IMR-90 (cell line): ENCODE data around the gene OLFM3. TPM values are rescaled to one million over a fixed set of nuclear protein-coding genes. Genes with fewer than 3 reads are reported as not detected.

Experiments used
- ATAC-seq: fragments of 200-7000 bp; cut with Tn5 transposase; 2 replicates; pipeline ENCODE4 v1.9.1; 2020; ENCODE audit warnings: low read depth, mild to moderate bottlenecking, moderate library complexity
- BruUV-seq: library from RNA; stranded (reverse); fragments of 400-500 nt; replicated peaks from 2 replicates; lab custom pipeline; 2021; lab: Mats Ljungman, UMichigan
- CTCF ChIA-PET: fragments of 300-600 bp; formaldehyde crosslinking; extraction: SDS; loops from one replicate; lab custom pipeline; 2021; ENCODE audit warnings: antibody characterized with exemption; lab: Yijun Ruan, JAX
- POLR2A ChIA-PET: fragments of 300-600 bp; sonication (Branson Sonifier 250); formaldehyde crosslinking; loops from one replicate; lab custom pipeline; 2022; ENCODE audit warnings: antibody characterized with exemption; ENCODE audit not compliant: unreplicated experiment; lab: Charles Lee
- DNase-seq: peaks from one replicate; pipeline ENCODE4 v3.0.0; 2013
- H2AFZ ChIP-seq: replicated peaks from 2 replicates; pipeline ENCODE3; 2013; ENCODE audit warnings: low read length, mild to moderate bottlenecking; ENCODE audit not compliant: poor library complexity
- H2AK5ac ChIP-seq: 2 replicates; pipeline ENCODE4 v1.6.1; 2013; ENCODE audit warnings: low read depth, low read length, inconsistent platforms
- H2AK9ac ChIP-seq: replicated peaks from 2 replicates; pipeline ENCODE3; 2013; ENCODE audit warnings: mild to moderate bottlenecking, low read depth, low read length, moderate library complexity; ENCODE audit not compliant: poor library complexity
- H2BK120ac ChIP-seq: 2 replicates; pipeline ENCODE4 v1.6.1; 2013; ENCODE audit warnings: low read depth, low read length, inconsistent platforms
- H2BK15ac ChIP-seq: 3 replicates; pipeline ENCODE4 v1.6.1; 2013; ENCODE audit warnings: low read depth, low read length, inconsistent platforms
- H2BK20ac ChIP-seq: 2 replicates; pipeline ENCODE4 v1.6.1; 2013; ENCODE audit warnings: low read depth, mild to moderate bottlenecking, inconsistent platforms, low read length, moderate library complexity
- H2BK5ac ChIP-seq: 2 replicates; pipeline ENCODE4 v1.6.1; 2013; ENCODE audit warnings: mild to moderate bottlenecking, low read depth, low read length, inconsistent platforms; ENCODE audit not compliant: poor library complexity, severe bottlenecking
- H3K14ac ChIP-seq: replicated peaks from 2 replicates; pipeline ENCODE4 v1.6.1; 2013; ENCODE audit warnings: low read depth, low read length, inconsistent platforms
- H3K18ac ChIP-seq: 2 replicates; pipeline ENCODE4 v1.6.1; 2013; ENCODE audit warnings: low read depth, low read length, control low read depth
- H3K23ac ChIP-seq: 2 replicates; pipeline ENCODE4 v1.6.1; 2013; ENCODE audit warnings: low read depth, low read length, inconsistent platforms
- H3K27ac ChIP-seq: 2 replicates; pipeline ENCODE4 v1.5.1; 2013; ENCODE audit warnings: mild to moderate bottlenecking, control low read depth, low read length; ENCODE audit not compliant: insufficient read depth
- H3K27me3 ChIP-seq: 2 replicates; pipeline ENCODE4 v1.6.1; 2013; ENCODE audit warnings: low read length; ENCODE audit not compliant: control insufficient read depth, insufficient read depth
- H3K36me3 ChIP-seq: 2 replicates; pipeline ENCODE4 v1.6.1; 2013; ENCODE audit warnings: low read length, mixed read lengths; ENCODE audit not compliant: control insufficient read depth, insufficient read depth
- H3K4ac ChIP-seq: 2 replicates; pipeline ENCODE4 v1.6.1; 2013; ENCODE audit warnings: low read depth, low read length, inconsistent platforms
- H3K4me1 ChIP-seq: 2 replicates; pipeline ENCODE4 v1.6.1; 2013; ENCODE audit warnings: low read length, mixed read lengths; ENCODE audit not compliant: control insufficient read depth, insufficient read depth
- H3K4me2 ChIP-seq: 2 replicates; pipeline ENCODE4 v1.6.1; 2013; ENCODE audit warnings: low read depth, mild to moderate bottlenecking, control low read depth, low read length, moderate library complexity
- H3K4me3 ChIP-seq: 2 replicates; pipeline ENCODE4 v1.5.1; 2013; ENCODE audit warnings: low read depth, mild to moderate bottlenecking, control low read depth, low read length, moderate library complexity; ENCODE audit not compliant: insufficient read depth
- H3K56ac ChIP-seq: 2 replicates; pipeline ENCODE4 v1.6.1; 2013; ENCODE audit warnings: low read length, inconsistent platforms; ENCODE audit not compliant: insufficient read depth; ENCODE audit errors: extremely low read depth
- H3K79me1 ChIP-seq, 2 experiments: 2 replicates each; pipeline ENCODE4 v1.6.1; 2013; ENCODE audit warnings: low read length in 2 of 2, inconsistent platforms in 1 of 2, low read depth in 1 of 2
- H3K9ac ChIP-seq: 2 replicates; pipeline ENCODE4 v1.6.1; 2013; ENCODE audit warnings: low read depth, low read length, control low read depth
- H3K9me1 ChIP-seq: 2 replicates; pipeline ENCODE4 v1.6.1; 2013; ENCODE audit warnings: low read length, inconsistent platforms; ENCODE audit not compliant: insufficient read depth
- H3K9me3 ChIP-seq: 2 replicates; pipeline ENCODE4 v1.6.1; 2013; ENCODE audit warnings: low read length; ENCODE audit not compliant: control insufficient read depth, insufficient read depth
- H4K20me1 ChIP-seq: 2 replicates; pipeline ENCODE4 v1.6.1; 2013; ENCODE audit warnings: low read length, inconsistent platforms; ENCODE audit not compliant: insufficient read depth
- H4K5ac ChIP-seq: 2 replicates; pipeline ENCODE4 v1.6.1; 2013; ENCODE audit warnings: mild to moderate bottlenecking, low read depth, low read length, control low read depth
- H4K8ac ChIP-seq, 2 experiments: 2 replicates each; pipeline ENCODE4 v1.6.1; 2013; ENCODE audit warnings: low read depth in 2 of 2, low read length in 2 of 2, control low read depth in 1 of 2, inconsistent platforms in 1 of 2
- H4K91ac ChIP-seq: 2 replicates; pipeline ENCODE4 v1.6.1; 2013; ENCODE audit warnings: low read depth, low read length, inconsistent platforms; ENCODE audit not compliant: insufficient read depth
- BHLHE40 ChIP-seq: fragments of 150-350 bp; IDR thresholded peaks from 2 replicates; pipeline ENCODE4 v1.6.1; 2016; ENCODE audit warnings: mild to moderate bottlenecking, low read depth, low read length
- CEBPB ChIP-seq: IDR thresholded peaks from 2 replicates; pipeline ENCODE4 v1.6.1; 2012; ENCODE audit warnings: low read depth, low read length, improper control_type of control experiment
- CTCF ChIP-seq: conservative IDR thresholded peaks from 2 replicates; pipeline ENCODE4 v1.5.1; 2012; ENCODE audit warnings: mild to moderate bottlenecking, low read depth, low read length, improper control_type of control experiment
- FOS ChIP-seq: fragments of 150-350 bp; IDR thresholded peaks from 2 replicates; pipeline ENCODE4 v1.6.1; 2016; ENCODE audit warnings: low read depth, low read length
- MAFK ChIP-seq: IDR thresholded peaks from 2 replicates; pipeline ENCODE4 v1.6.1; 2012; ENCODE audit warnings: low read depth, low read length, improper control_type of control experiment
- MXI1 ChIP-seq: IDR thresholded peaks from 2 replicates; pipeline ENCODE4 v1.6.1; 2012; ENCODE audit warnings: low read depth, mild to moderate bottlenecking, low read length, moderate library complexity, borderline replicate concordance
- NFE2L2 ChIP-seq: fragments of 150-350 bp; IDR thresholded peaks from 2 replicates; pipeline ENCODE4 v1.6.1; 2016; ENCODE audit warnings: low read depth, mild to moderate bottlenecking, low read length
- POLR2A ChIP-seq: IDR thresholded peaks from 2 replicates; pipeline ENCODE4 v1.6.1; 2012; ENCODE audit warnings: mild to moderate bottlenecking, low read depth, low read length
- RAD21 ChIP-seq: IDR thresholded peaks from 2 replicates; pipeline ENCODE4 v1.6.1; 2012; ENCODE audit warnings: low read length, improper control_type of control experiment
- RCOR1 ChIP-seq: IDR thresholded peaks from 2 replicates; pipeline ENCODE4 v1.6.1; 2012; ENCODE audit warnings: mild to moderate bottlenecking, low read length, improper control_type of control experiment; ENCODE audit not compliant: insufficient replicate concordance
- RFX5 ChIP-seq: IDR thresholded peaks from 2 replicates; pipeline ENCODE4 v1.8.0; 2012; ENCODE audit warnings: low read depth, mild to moderate bottlenecking, low read length, moderate library complexity
- SMC3 ChIP-seq: fragments of 150-350 bp; IDR thresholded peaks from 2 replicates; pipeline ENCODE4 v1.6.1; 2016; ENCODE audit warnings: low read depth, mild to moderate bottlenecking, antibody characterized with exemption, low read length, moderate library complexity
- WGBS, 2 experiments: methylation state at CpG; one replicate each; pipeline versions ENCODE4 v1.1.5 to v1.1.7; 2013; ENCODE audit warnings: missing lambda C conversion rate in 2 of 2; ENCODE audit not compliant: insufficient read length in 1 of 2; ENCODE audit errors: extremely low coverage in 2 of 2; 5-methylcytosine and 5-hydroxymethylcytosine counted together
- dilution Hi-C: fragments of 300-500 bp; cut with HindIII; formaldehyde crosslinking; loops from one replicate; pipeline ENCODE4 v1.14.3; 2018; ENCODE audit warnings: low sequenced_read_pairs; ENCODE audit not compliant: unreplicated experiment
- in situ Hi-C: fragments of 300-500 bp; cut with MboI; formaldehyde crosslinking; loops from 3 replicates; pipeline ENCODE4 v1.14.3; 2019; ENCODE audit warnings: low sequenced_read_pairs, inconsistent platforms, mixed read lengths
- intact Hi-C: fragments of 100-400 bp; cut with micrococcal nuclease; formaldehyde crosslinking; loops from 2 replicates; pipeline ENCODE4 v1.10.0; 2022
- polyA plus RNA-seq, 3 experiments: library from polyadenylated mRNA; depleted of rRNA; stranded (reverse); fragments of >200 nt; gene quantifications; 2 replicates each; pipeline ENCODE4 v1.2.3, GENCODE V29; 2012; ENCODE audit warnings: low replicate concordance in 1 of 3
- total RNA-seq: library from RNA; depleted of rRNA; stranded (reverse); fragments of >200 nt; gene quantifications from 2 replicates; pipeline ENCODE4 v1.2.3, GENCODE V29; 2012
- TF ChIP-seq, protein P1 (sequence below): fragments of 150-350 bp; IDR thresholded peaks from 2 replicates; pipeline ENCODE4 v1.6.1; 2017; ENCODE audit warnings: mild to moderate bottlenecking, antibody characterized with exemption, low read length, low read depth
- TF ChIP-seq, protein P2 (sequence below): fragments of 150-350 bp; IDR thresholded peaks from 2 replicates; pipeline ENCODE4 v1.6.1; 2016; ENCODE audit warnings: low read depth, mild to moderate bottlenecking, low read length, moderate library complexity, borderline replicate concordance

OLFM3 gene
- total and polyA plus RNA-seq, 2 of the 4 experiments (the other 2 are of a cell fraction), result not detected

DNA sequence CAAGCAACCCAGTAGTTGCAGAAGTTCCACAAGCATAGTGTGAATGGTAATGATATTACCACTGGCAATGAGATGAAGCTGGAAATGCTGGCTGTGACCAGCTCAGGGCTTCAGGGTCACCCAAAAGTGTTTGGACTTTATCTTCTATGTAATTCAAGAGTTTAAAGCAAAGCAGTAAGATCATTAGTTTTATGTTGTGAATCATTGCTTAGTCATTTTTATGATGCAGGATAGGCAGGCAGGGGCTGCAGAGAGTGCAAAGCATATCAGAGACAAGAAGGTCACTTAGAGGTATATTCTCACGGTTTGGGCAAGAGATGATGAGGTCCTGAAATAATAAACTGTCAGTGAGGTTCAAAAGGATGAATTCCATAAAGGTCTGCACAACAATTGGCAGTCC is 147.4 kb downstream of the OLFM3 start:
- no peak overlapping the region for H3K4me2 ChIP-seq
- no peaks in the 10 kb centered on the region for H3K27me3 ChIP-seq
- H3K9ac ChIP-seq, result no peak overlapping the region
- no peak overlapping the region for H2BK120ac ChIP-seq
- no peaks in the 10 kb centered on the region for H4K20me1 ChIP-seq
- no peak overlapping the region for H2BK15ac ChIP-seq
- H3K23ac ChIP-seq, result no peak overlapping the region
- H2AK9ac ChIP-seq, result no peak overlapping the region
- no peak overlapping the region for H2AK5ac ChIP-seq
- CTCF ChIA-PET, result no interaction called here
- no peak for TF ChIP-seq RFX5
- no peak for TF ChIP-seq MXI1
- TF ChIP-seq BHLHE40, result no peak
- TF ChIP-seq CEBPB, result no peak
- no peak for TF ChIP-seq NFE2L2
- TF ChIP-seq RAD21, result no peak
- TF ChIP-seq, protein P1, sequence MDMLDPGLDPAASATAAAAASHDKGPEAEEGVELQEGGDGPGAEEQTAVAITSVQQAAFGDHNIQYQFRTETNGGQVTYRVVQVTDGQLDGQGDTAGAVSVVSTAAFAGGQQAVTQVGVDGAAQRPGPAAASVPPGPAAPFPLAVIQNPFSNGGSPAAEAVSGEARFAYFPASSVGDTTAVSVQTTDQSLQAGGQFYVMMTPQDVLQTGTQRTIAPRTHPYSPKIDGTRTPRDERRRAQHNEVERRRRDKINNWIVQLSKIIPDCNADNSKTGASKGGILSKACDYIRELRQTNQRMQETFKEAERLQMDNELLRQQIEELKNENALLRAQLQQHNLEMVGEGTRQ, result no peak
- TF ChIP-seq CTCF, result no peak
- TF ChIP-seq, protein P2, sequence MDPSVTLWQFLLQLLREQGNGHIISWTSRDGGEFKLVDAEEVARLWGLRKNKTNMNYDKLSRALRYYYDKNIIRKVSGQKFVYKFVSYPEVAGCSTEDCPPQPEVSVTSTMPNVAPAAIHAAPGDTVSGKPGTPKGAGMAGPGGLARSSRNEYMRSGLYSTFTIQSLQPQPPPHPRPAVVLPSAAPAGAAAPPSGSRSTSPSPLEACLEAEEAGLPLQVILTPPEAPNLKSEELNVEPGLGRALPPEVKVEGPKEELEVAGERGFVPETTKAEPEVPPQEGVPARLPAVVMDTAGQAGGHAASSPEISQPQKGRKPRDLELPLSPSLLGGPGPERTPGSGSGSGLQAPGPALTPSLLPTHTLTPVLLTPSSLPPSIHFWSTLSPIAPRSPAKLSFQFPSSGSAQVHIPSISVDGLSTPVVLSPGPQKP, result no peak
- no peak for TF ChIP-seq RCOR1
- TF ChIP-seq POLR2A, result no peak
- TF ChIP-seq SMC3, result no peak
- TF ChIP-seq FOS, result no peak
- no peak for TF ChIP-seq MAFK
- H2BK20ac ChIP-seq, result no peak overlapping the region
- no CpG with 5 or more reads among the region's 1 CpG for WGBS, 2 experiments
- H3K56ac ChIP-seq, result no peak overlapping the region
- intact Hi-C loops (no loop called here), dilution Hi-C loops (no loop called here), in situ Hi-C loops (no loop called here)
- H3K79me1 ChIP-seq, result no peaks in the 10 kb centered on the region
- H3K4me1 ChIP-seq, result no peaks in the 10 kb centered on the region
- H4K8ac ChIP-seq, result no peak overlapping the region
- POLR2A ChIA-PET, result no interaction called here
- no peak overlapping the region for H4K5ac ChIP-seq
- no peaks in the 10 kb centered on the region for H3K9me3 ChIP-seq
- no peaks in the 10 kb centered on the region for H3K36me3 ChIP-seq
- no peak overlapping the region for H2AFZ ChIP-seq
- no peak overlapping the region for H3K14ac ChIP-seq
- ATAC-seq (no peak), DNase-seq (no peak)
- no peak overlapping the region for H3K18ac ChIP-seq
- no peak overlapping the region for H3K4me3 ChIP-seq
- no peak overlapping the region for H3K27ac ChIP-seq
- no peaks in the 10 kb centered on the region for H3K9me1 ChIP-seq
- no peak overlapping the region for H3K4ac ChIP-seq
- H4K91ac ChIP-seq, result no peak overlapping the region
- no peak overlapping the region for H2BK5ac ChIP-seq
- BruUV-seq, result no TSS peak
